Naive thymus-derived CD4-positive, alpha-beta T cell (primary cell): ENCODE measurements around the gene PDE4D. TPM values are rescaled to one million over a fixed set of nuclear protein-coding genes. Genes with fewer than 3 reads are reported as not detected.

Experiments used
- ATAC-seq: fragments of 150-1000 bp; cut with Tn5 transposase; 2 replicates; pipeline ENCODE4 v1.10.0; 2021; ENCODE audit warnings: mild to moderate bottlenecking, moderate library complexity
- CTCF ChIA-PET: fragments of 350-600 bp; sonication (Branson Sonifier 250); formaldehyde crosslinking; loops from one replicate; lab custom pipeline; 2021; ENCODE audit warnings: antibody characterized with exemption; lab: Charles Lee
- POLR2A ChIA-PET: fragments of 350-600 bp; sonication (Branson Sonifier 250); formaldehyde crosslinking; loops from one replicate; lab custom pipeline; 2021; ENCODE audit warnings: antibody characterized with exemption, inconsistent platforms; lab: Charles Lee
- DNase-seq, 9 donors: peaks; one replicate each; pipeline versions ENCODE4 v3.0.0 to v3.0.0-alpha.2; 2020 to 2022; ENCODE audit warnings: mixed read lengths in 1 of 9
- H3K27ac ChIP-seq: one replicate; pipeline ENCODE4 v1.7.0; 2013; ENCODE audit warnings: mild to moderate bottlenecking, low read depth, low read length, moderate library complexity
- H3K27me3 ChIP-seq, 2 donors: one replicate each; pipeline ENCODE4 v1.7.0; 2013; ENCODE audit warnings: low read length in 2 of 2, mild to moderate bottlenecking in 2 of 2, moderate library complexity in 2 of 2; ENCODE audit not compliant: control insufficient read depth in 2 of 2, insufficient read depth in 2 of 2
- H3K36me3 ChIP-seq, 3 experiments: 1 replicate in 2 of 3; 2 replicates in 1 of 3; pipeline ENCODE4 v1.7.0; 2013; ENCODE audit warnings: low read length in 3 of 3, mild to moderate bottlenecking in 3 of 3, moderate library complexity in 1 of 3; ENCODE audit not compliant: insufficient read depth in 3 of 3, control insufficient read depth in 2 of 3
- H3K4me1 ChIP-seq, 2 donors: one replicate each; pipeline ENCODE4 v1.7.0; 2013; ENCODE audit warnings: low read length in 2 of 2, mild to moderate bottlenecking in 2 of 2, moderate library complexity in 1 of 2; ENCODE audit not compliant: control insufficient read depth in 2 of 2, insufficient read depth in 2 of 2
- H3K4me3 ChIP-seq: 2 replicates; pipeline ENCODE4 v1.7.0; 2013; ENCODE audit warnings: mild to moderate bottlenecking, low read length
- H3K9me3 ChIP-seq, 3 experiments: 1 replicate in 2 of 3; 2 replicates in 1 of 3; pipeline ENCODE4 v1.7.0; 2013; ENCODE audit warnings: low read length in 3 of 3; ENCODE audit not compliant: control insufficient read depth in 2 of 3
- H3K27ac Mint-ChIP-seq, 9 donors: one replicate each; pipeline ENCODE4 v1.8.0; 2020 to 2022; ENCODE audit warnings: mixed read lengths in 9 of 9, mild to moderate bottlenecking in 8 of 9, moderate library complexity in 5 of 9, inconsistent platforms in 2 of 9
- H3K27me3 Mint-ChIP-seq, 5 donors: one replicate each; pipeline ENCODE4 v1.8.0; 2021 to 2022; ENCODE audit warnings: mixed read lengths in 5 of 5, mild to moderate bottlenecking in 1 of 5
- H3K36me3 Mint-ChIP-seq, 5 donors: one replicate each; pipeline ENCODE4 v1.8.0; 2020 to 2022; ENCODE audit warnings: mixed read lengths in 5 of 5, mild to moderate bottlenecking in 3 of 5, inconsistent platforms in 1 of 5
- H3K4me1 Mint-ChIP-seq, 7 donors: one replicate each; pipeline ENCODE4 v1.8.0; 2020 to 2022; ENCODE audit warnings: mixed read lengths in 7 of 7, mild to moderate bottlenecking in 3 of 7, inconsistent platforms in 1 of 7
- H3K4me3 Mint-ChIP-seq, 10 donors: one replicate each; pipeline ENCODE4 v1.8.0; 2020 to 2022; ENCODE audit warnings: mild to moderate bottlenecking in 10 of 10, mixed read lengths in 10 of 10, moderate library complexity in 6 of 10, inconsistent platforms in 2 of 10
- H3K9me3 Mint-ChIP-seq, 11 donors: one replicate each; pipeline ENCODE4 v1.8.0; 2020 to 2022; ENCODE audit warnings: mixed read lengths in 11 of 11, mild to moderate bottlenecking in 4 of 11, inconsistent platforms in 1 of 11, moderate library complexity in 1 of 11
- intact Hi-C, 2 donors: fragments of 100-400 bp; cut with micrococcal nuclease; formaldehyde crosslinking; loops; one replicate each; pipeline ENCODE4 v1.15.1; 2023
- polyA plus RNA-seq, 2 donors: library from polyadenylated mRNA; unstranded; fragments of 300-500 nt; fragmentation: Illumina TruSeq; gene quantifications; one replicate each; pipeline ENCODE4 v1.2.3, GENCODE V29; 2021
- total RNA-seq, 6 experiments: library from RNA in 5 of 6; stranded (reverse) in 5 of 6; gene quantifications; 1 replicate in 5 of 6; 2 replicates in 1 of 6; pipeline ENCODE4 v1.2.3 and lab custom pipeline; 2021 to 2026

The PDE4D gene
- total and polyA plus RNA-seq, 7 experiments from 2014 or later = 4.9 to 102 (median 38.8) TPM

- Mint-ChIP-seq H3K27me3 (peaks cover 0 to 12% (median 5%) of the 10 kb centered on the region in 5 donors), H3K36me3 (no peaks in the 10 kb centered on the region), H3K4me1 (no peaks in the 10 kb centered on the region), H3K4me3 (no peak overlapping the region), H3K27ac (no peak overlapping the region), H3K9me3 (peaks cover 0 to 2% (median 0%) of the 10 kb centered on the region in 11 donors)
- DNase-seq (no peak), ATAC-seq (no peak)
- H3K4me3 ChIP-seq = no peak overlapping the region
- H3K4me1 ChIP-seq = no peaks in the 10 kb centered on the region
- H3K27me3 ChIP-seq = no peaks in the 10 kb centered on the region
- intact Hi-C loops = no loop called here
- no peaks in the 10 kb centered on the region for H3K9me3 ChIP-seq
- POLR2A ChIA-PET = no interaction called here
- no peak overlapping the region for H3K27ac ChIP-seq
- CTCF ChIA-PET = no interaction called here
- no peaks in the 10 kb centered on the region for H3K36me3 ChIP-seq
Measured at GRCh38 chr5:59866661-59867060, 26.9 kb downstream of the PDE4D start.

- Mint-ChIP-seq H3K27me3 (peaks cover 0 to 15% (median 5%) of the 10 kb centered on the region in 5 donors), H3K9me3 (peaks cover 0 to 2% (median 0%) of the 10 kb centered on the region in 11 donors), H3K36me3 (no peaks in the 10 kb centered on the region), H3K4me3 (no peak overlapping the region), H3K27ac (no peak overlapping the region), H3K4me1 (no peaks in the 10 kb centered on the region)
- POLR2A ChIA-PET = no interaction called here
- intact Hi-C loops = no loop called here
- H3K4me1 ChIP-seq = no peaks in the 10 kb centered on the region
- H3K27ac ChIP-seq = no peak overlapping the region
- DNase-seq (no peak), ATAC-seq (no peak)
- H3K9me3 ChIP-seq = no peaks in the 10 kb centered on the region
- H3K36me3 ChIP-seq = no peaks in the 10 kb centered on the region
- CTCF ChIA-PET = no interaction called here
- H3K27me3 ChIP-seq = no peaks in the 10 kb centered on the region
- H3K4me3 ChIP-seq = no peak overlapping the region
Measured at GRCh38 chr5:59864718-59865117, 28.8 kb downstream of the PDE4D start.

DNA sequence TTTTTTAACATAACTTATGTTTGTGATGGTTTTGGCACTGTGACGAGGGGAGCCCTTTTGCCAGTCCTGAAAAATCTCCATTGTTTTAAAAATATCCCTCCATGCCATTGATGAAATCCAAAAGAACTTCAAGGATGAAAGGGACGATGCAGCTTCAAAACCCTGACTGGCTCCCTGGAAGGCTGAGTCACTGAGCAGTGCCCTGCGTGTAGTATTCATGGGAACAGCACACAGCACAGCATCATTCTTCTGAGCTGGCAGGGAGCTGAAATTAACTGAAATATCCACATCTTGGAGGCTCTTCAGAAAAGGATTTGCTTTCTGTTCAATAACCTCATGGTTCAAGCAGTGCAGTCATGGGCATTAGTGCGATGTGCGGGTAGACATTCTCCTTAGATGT is 29.7 kb downstream of the PDE4D start:
- DNase-seq (no peak), ATAC-seq (no peak)
- Histone ChIP-seq H3K27me3 (no peaks in the 10 kb centered on the region), H3K27ac (no peak overlapping the region), H3K36me3 (no peaks in the 10 kb centered on the region), H3K4me1 (no peaks in the 10 kb centered on the region), H3K4me3 (no peak overlapping the region), H3K9me3 (no peaks in the 10 kb centered on the region)
- POLR2A ChIA-PET = no interaction called here
- H3K27ac Mint-ChIP-seq = no peak overlapping the region
- H3K27me3 Mint-ChIP-seq = peaks cover 0 to 15% (median 5%) of the 10 kb centered on the region in 5 donors
- CTCF ChIA-PET = no interaction called here
- H3K36me3 Mint-ChIP-seq = no peaks in the 10 kb centered on the region
- no peaks in the 10 kb centered on the region for H3K4me1 Mint-ChIP-seq
- intact Hi-C loops = no loop called here
- peaks cover 0 to 5% (median 0%) of the 10 kb centered on the region in 11 donors for H3K9me3 Mint-ChIP-seq
- H3K4me3 Mint-ChIP-seq = no peak overlapping the region

- Histone ChIP-seq H3K4me1 (no peaks in the 10 kb centered on the region), H3K27ac (no peak overlapping the region), H3K9me3 (no peaks in the 10 kb centered on the region), H3K27me3 (no peaks in the 10 kb centered on the region), H3K4me3 (no peak overlapping the region), H3K36me3 (no peaks in the 10 kb centered on the region)
- Mint-ChIP-seq H3K9me3 (peaks cover 0 to 6% (median 0%) of the 10 kb centered on the region in 11 donors), H3K36me3 (no peaks in the 10 kb centered on the region), H3K4me1 (no peaks in the 10 kb centered on the region), H3K27ac (no peak overlapping the region), H3K27me3 (peaks cover 0 to 17% (median 2%) of the 10 kb centered on the region in 5 donors), H3K4me3 (no peak overlapping the region)
- ATAC-seq = no peak
- DNase-seq = no peak
- intact Hi-C loops = no loop called here
- ChIA-PET CTCF (no interaction called here), POLR2A (no interaction called here)
Measured at GRCh38 chr5:59856358-59856757, 37.2 kb downstream of the PDE4D start.

- POLR2A ChIA-PET = no interaction called here
- no peaks in the 10 kb centered on the region for H3K4me1 Mint-ChIP-seq
- peaks cover 0 to 4% (median 0%) of the 10 kb centered on the region in 5 donors for H3K27me3 Mint-ChIP-seq
- Histone ChIP-seq H3K4me3 (no peak overlapping the region), H3K27ac (no peak overlapping the region), H3K27me3 (no peaks in the 10 kb centered on the region), H3K4me1 (no peaks in the 10 kb centered on the region), H3K36me3 (no peaks in the 10 kb centered on the region), H3K9me3 (no peaks in the 10 kb centered on the region)
- no peak overlapping the region for H3K4me3 Mint-ChIP-seq
- ATAC-seq (no peak), DNase-seq (no peak)
- no peaks in the 10 kb centered on the region for H3K36me3 Mint-ChIP-seq
- CTCF ChIA-PET = no interaction called here
- peaks cover 0 to 2% (median 0%) of the 10 kb centered on the region in 11 donors for H3K9me3 Mint-ChIP-seq
- intact Hi-C loops = no loop called here
- H3K27ac Mint-ChIP-seq = no peak overlapping the region
Measured at GRCh38 chr5:59850766-59851165, 42.8 kb downstream of the PDE4D start.

- no peaks in the 10 kb centered on the region for H3K9me3 ChIP-seq
- H3K27ac Mint-ChIP-seq = no peak overlapping the region
- no peaks in the 10 kb centered on the region for H3K36me3 ChIP-seq
- intact Hi-C loops = no loop called here
- no peaks in the 10 kb centered on the region for H3K4me1 Mint-ChIP-seq
- no peaks in the 10 kb centered on the region for H3K36me3 Mint-ChIP-seq
- no peak overlapping the region for H3K4me3 ChIP-seq
- ChIA-PET CTCF (no interaction called here), POLR2A (no interaction called here)
- no peak overlapping the region for H3K4me3 Mint-ChIP-seq
- no peaks in the 10 kb centered on the region for H3K27me3 ChIP-seq
- no peaks in the 10 kb centered on the region for H3K4me1 ChIP-seq
- H3K27ac ChIP-seq = no peak overlapping the region
- DNase-seq = no peak
- peaks cover 0 to 4% (median 0%) of the 10 kb centered on the region in 5 donors for H3K27me3 Mint-ChIP-seq
- no peak for ATAC-seq
- peaks cover 0 to 2% (median 0%) of the 10 kb centered on the region in 11 donors for H3K9me3 Mint-ChIP-seq
Measured at GRCh38 chr5:59847586-59847985, 45.9 kb downstream of the PDE4D start.

DNA sequence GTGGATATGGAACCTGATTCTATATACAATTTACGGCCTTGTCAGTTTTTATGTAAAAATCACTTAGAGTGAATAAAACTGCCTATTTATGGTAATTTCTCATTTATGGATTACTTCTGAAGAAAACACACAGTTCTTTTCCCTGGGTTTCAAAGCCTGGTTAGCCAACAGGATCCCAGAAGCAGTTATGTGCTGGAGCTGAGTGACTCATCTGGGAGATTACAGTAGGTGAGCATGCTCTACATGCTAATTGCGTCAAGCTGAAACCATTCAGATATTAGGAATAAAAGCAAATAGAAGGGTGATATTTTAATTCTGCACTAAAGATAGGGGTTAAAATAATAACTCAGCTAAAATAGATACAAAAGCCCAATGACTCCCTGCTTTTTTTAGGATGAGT is 47.8 kb downstream of the PDE4D start:
- CTCF ChIA-PET = interaction anchor here (0.5 kb wide), 1 partner anchor 26 kb away, joined by 3 read pairs; no protein-coding TSS in a partner anchor
- no peaks in the 10 kb centered on the region for H3K9me3 ChIP-seq
- no peaks in the 10 kb centered on the region for H3K27me3 ChIP-seq
- Mint-ChIP-seq H3K4me1 (no peaks in the 10 kb centered on the region), H3K9me3 (peaks cover 0 to 2% (median 0%) of the 10 kb centered on the region in 11 donors), H3K4me3 (no peak overlapping the region), H3K27ac (no peak overlapping the region), H3K36me3 (no peaks in the 10 kb centered on the region), H3K27me3 (peaks cover 0 to 15% (median 10%) of the 10 kb centered on the region in 5 donors)
- H3K27ac ChIP-seq = no peak overlapping the region
- intact Hi-C loops = no loop called here
- H3K4me3 ChIP-seq = no peak overlapping the region
- no peaks in the 10 kb centered on the region for H3K36me3 ChIP-seq
- ATAC-seq = no peak
- no peaks in the 10 kb centered on the region for H3K4me1 ChIP-seq
- POLR2A ChIA-PET = no interaction called here
- no peak for DNase-seq
